ELF-1 (cell line): ENCODE data around the gene UBE3C.

Source experiments
- DNase-seq: peaks from one replicate; pipeline ENCODE4 v3.0.0-alpha.2; 2016; ENCODE audit warnings: low read depth, low spot score

UBE3C gene

GRCh38 chr7:157292258-157292657 lies 153.5 kb downstream of the UBE3C start:
- no peak for DNase-seq

GRCh38 chr7:157292770-157293412 lies 154.2 kb downstream of the UBE3C start:
- no peak for DNase-seq

- no peak for DNase-seq
Measured at GRCh38 chr7:157293413-157293788, 154.7 kb downstream of the UBE3C start.

- no peak for DNase-seq
Measured at GRCh38 chr7:157294773-157295172, 156.0 kb downstream of the UBE3C start.

- DNase-seq: no peak
Measured at GRCh38 chr7:157295338-157295737, 156.6 kb downstream of the UBE3C start.

- DNase-seq: no peak
Measured at GRCh38 chr7:157297185-157297584, 158.5 kb downstream of the UBE3C start.

- no peak for DNase-seq
Measured at GRCh38 chr7:157299317-157299612, 160.5 kb downstream of the UBE3C start.

- peak; percentile 55 for DNase-seq
Measured at GRCh38 chr7:157299613-157300368, 161.1 kb downstream of the UBE3C start.

- peak; percentile 44 for DNase-seq
Measured at GRCh38 chr7:157300369-157300825, 161.7 kb downstream of the UBE3C start.

GRCh38 chr7:157301610-157302120 lies 162.9 kb downstream of the UBE3C start:
- DNase-seq: no peak

GRCh38 chr7:157306846-157307838 lies 168.4 kb downstream of the UBE3C start:
- peak; percentile 63 for DNase-seq

GRCh38 chr7:157309988-157310668 lies 171.4 kb downstream of the UBE3C start:
- DNase-seq: peak; percentile 74

- peak; percentile 73 for DNase-seq
Measured at GRCh38 chr7:157310676-157311185, 172.0 kb downstream of the UBE3C start.

- no peak for DNase-seq
Measured at GRCh38 chr7:157312941-157313340, 174.2 kb downstream of the UBE3C start.

- no peak for DNase-seq
Measured at GRCh38 chr7:157313645-157314044, 174.9 kb downstream of the UBE3C start.

- no peak for DNase-seq
Measured at GRCh38 chr7:157318015-157318706, 179.4 kb downstream of the UBE3C start.
